GM21381 (cell line): Measurements from ENCODE around the gene OR52M1.

Experiments used
- ATAC-seq: cut with Tn5 transposase; IDR thresholded peaks from one replicate; pipeline ENCODE4 v1.9.1; 2021; ENCODE audit warnings: mild to moderate bottlenecking, moderate library complexity; ENCODE audit not compliant: unreplicated experiment

The OR52M1 gene

GRCh38 chr11:4565371-4565770 is 20.4 kb downstream of the OR52M1 start:
- no peak for ATAC-seq

GRCh38 chr11:4569075-4569474 is 24.1 kb downstream of the OR52M1 start:
- ATAC-seq = no peak

- no peak for ATAC-seq
These were observed 31.9 kb downstream of the OR52M1 start for GRCh38 chr11:4576880-4577279.

- no peak for ATAC-seq
These were observed 32.8 kb downstream of the OR52M1 start for GRCh38 chr11:4577761-4578160.

DNA sequence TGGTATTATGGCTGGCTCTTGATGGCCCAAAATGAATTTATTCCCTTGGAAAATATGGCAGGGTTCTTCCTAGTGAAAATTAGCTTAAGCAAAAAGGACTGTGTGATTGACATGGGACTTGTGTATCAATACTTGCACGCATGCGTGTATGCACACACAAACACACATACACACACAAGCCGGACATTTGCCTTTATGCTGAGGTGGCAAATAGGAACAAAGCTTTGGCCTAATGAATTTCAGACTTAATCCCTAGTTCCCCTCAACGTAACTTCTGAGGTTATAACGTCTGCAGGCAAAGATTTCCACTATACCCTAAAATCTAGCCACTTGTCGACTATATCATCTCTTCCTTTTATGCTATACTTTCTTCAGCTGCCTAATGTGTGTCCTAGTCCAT is 33.6 kb downstream of the OR52M1 start:
- ATAC-seq = no peak

DNA sequence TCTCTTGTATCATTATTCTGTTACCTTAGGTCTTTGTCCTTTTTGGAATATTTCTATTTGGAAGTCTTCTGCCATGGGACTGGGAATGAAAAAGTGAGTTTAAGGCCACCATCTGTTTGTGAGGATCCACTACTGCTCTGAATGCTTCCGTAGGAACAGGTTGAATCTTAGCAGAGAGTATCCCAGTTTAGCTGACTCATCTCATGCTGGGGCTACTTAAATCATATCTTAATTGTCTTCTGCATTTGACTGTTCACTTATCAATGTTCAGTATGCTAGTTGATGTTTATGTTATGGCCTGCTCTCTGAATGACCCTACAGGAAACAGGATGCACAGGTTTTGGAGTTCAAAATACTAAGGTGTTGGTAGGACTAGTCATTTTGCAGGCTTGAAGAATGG is 35.1 kb downstream of the OR52M1 start:
- ATAC-seq = no peak

DNA sequence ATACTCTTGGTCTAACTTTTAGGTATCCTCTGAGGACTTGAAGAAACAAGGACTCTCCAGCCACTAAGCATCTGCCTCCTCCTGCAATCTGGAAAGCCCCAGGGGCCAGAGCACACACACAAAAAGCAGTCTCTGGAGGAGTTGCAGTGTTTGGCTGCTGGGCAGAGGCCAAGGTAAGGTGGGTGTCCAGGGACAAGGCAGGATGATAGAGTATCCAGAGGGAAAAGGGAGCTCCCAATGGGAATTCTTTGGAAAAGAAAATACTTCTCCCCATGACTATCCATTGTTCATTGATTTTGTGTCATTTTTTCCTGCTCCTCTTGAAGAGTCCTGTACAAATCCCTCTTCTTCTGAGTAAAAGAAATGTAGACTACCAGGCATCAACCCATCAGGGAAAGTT is 36.5 kb downstream of the OR52M1 start, which contains the start of gene OR52I2:
TSS of gene OR52I2 (plus strand) at position 301 of the 400 bp plus-strand sequence.
- ATAC-seq = no peak

DNA sequence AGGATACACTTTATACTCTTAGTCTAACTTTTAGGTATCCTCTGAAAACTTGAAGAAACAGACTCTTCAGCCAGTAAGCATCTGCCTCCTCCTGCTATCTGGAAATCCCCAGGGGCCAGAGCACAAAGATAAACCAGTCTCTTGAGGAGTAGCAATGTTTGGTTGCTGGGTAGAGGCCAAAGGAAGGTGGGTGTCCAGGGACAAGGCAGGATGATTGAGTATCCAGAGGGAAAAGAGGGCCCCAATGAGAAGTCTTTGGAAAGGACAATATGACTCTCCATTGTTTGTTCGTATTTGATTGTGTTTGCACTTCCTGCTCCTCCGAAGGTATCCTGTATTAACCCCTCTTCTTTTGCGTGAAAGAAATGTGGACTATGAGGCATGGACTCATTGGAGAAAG is 44.0 kb downstream of the OR52M1 start:
- no peak for ATAC-seq

- no peak for ATAC-seq
These were observed 48.7 kb downstream of the OR52M1 start, which contains the start of gene OR52I1 for GRCh38 chr11:4593739-4594138. Gene OR52I1, plus strand, starts transcription at chr11:4594039. Its CDS starts 0 bp downstream, at chr11:4594039.
